ENCODE results near the gene PRDM11. TPM values are rescaled to one million over a fixed set of nuclear protein-coding genes. Genes with fewer than 3 reads are reported as not detected.

PRDM11 gene
- total RNA-seq, 1 experiment from 2014 or later: 10.7 TPM

DNA sequence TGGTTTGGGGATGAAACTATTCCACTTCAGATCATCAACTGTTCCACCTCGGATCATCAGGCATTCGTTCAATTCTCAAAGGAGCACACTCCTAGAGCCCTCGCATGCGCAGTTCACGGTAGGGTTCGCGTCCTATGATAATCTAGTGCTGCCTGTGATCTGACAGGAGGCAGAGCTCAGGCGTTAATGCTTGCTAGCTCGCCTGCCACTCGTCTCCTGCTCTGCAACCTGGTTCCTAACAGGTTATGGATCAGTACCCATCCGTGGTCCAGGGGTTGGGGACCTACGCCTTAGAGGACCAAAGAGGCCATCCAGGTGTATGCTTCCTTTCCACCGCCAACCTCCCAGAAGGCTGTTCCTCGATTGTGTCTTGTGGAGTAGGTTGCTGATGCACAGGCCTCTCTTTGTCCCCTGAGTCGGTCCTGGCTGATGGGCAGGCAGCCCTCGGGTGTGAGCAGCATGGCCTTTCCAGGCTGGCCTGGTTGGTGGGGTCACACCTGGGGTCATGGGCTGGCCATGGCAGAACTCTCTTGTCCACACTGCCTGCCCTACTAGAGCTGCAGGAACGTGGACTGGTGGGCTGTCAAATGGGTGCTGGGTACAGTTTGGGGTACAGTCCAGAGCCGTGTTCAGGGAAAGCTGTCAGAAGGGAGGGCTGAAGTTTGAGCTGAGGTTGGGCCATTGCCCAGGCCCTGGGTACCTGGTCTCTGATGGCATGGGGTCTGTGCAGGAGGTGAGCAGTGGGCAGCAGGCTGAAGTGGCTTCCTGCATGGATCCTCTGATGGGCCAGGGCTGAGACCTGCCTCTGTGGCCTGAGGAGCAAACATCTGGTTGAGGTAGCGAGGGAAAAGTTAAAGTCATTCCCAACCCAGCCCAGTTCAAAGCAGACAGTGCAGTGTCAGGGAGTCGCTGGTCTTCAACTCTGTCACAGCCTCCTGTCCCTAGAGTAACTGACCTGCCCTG lies 11.1 kb downstream of the PRDM11 start:
- POLR2A ChIA-PET (ENCODE audit: unreplicated experiment): no interaction called here

DNA sequence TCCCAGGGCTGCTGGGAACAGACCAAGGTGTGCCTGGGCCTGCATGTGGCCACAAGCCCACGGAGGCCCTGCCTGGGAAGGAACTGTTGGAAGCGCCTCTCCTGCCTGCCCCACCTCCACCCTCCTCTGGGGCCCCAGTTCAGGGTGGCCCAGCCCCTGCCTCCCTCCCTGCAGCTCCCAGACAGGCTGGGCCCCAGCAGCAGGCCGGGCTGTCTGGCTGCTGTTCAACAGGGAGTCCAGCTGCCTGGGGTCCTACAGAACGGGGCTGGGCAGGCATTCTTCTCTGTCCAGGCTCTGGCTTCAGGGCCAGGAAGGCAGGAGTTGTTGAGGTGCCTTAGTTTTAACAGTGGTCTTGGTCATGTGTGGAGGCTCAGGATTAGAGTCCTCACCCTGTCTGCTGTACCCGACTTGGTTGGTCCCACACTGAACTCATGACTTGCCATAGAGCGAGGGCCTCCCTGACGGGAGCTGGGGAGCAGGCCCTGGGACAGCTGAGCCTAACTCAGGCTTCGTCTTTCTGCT lies 11.8 kb downstream of the PRDM11 start:
- no TSS peak for BruUV-seq (replicated peaks)
- ChIA-PET CTCF (no interaction called here), POLR2A (ENCODE audit: unreplicated experiment) (no interaction called here)
- no peaks in the 10 kb centered on the region for H3K27me3 ChIP-seq (ENCODE audit: insufficient read depth, low read depth)
- intact Hi-C loops (cut with micrococcal nuclease; ENCODE audit: unreplicated experiment): no loop called here
- H3K4me2 ChIP-seq: no peak overlapping the region
- no peaks in the 10 kb centered on the region for H3K4me1 ChIP-seq (replicated peaks; ENCODE audit: insufficient read depth)
- no peaks in the 10 kb centered on the region for H3K9me2 ChIP-seq (ENCODE audit: insufficient read depth)
- DNase-seq: no peak
- peaks cover 3% of the 10 kb centered on the region; the same call in 1 of the 2 replicates for H4K20me1 ChIP-seq (ENCODE audit: insufficient read depth)
- H3K36me3 ChIP-seq (ENCODE audit: low read depth): no peaks in the 10 kb centered on the region
- no peaks in the 10 kb centered on the region for H3K9me3 ChIP-seq (ENCODE audit: insufficient read depth, low read depth)
- H3K79me2 ChIP-seq (ENCODE audit: low read depth): no peaks in the 10 kb centered on the region
- no peak overlapping the region for H3K4me3 ChIP-seq
- no peak overlapping the region for H2AFZ ChIP-seq
- H3F3A ChIP-seq (ENCODE audit: insufficient read depth, low read depth): no peaks in the 10 kb centered on the region
- H3K27ac ChIP-seq: no peak overlapping the region
- TF ChIP-seq, protein P1, sequence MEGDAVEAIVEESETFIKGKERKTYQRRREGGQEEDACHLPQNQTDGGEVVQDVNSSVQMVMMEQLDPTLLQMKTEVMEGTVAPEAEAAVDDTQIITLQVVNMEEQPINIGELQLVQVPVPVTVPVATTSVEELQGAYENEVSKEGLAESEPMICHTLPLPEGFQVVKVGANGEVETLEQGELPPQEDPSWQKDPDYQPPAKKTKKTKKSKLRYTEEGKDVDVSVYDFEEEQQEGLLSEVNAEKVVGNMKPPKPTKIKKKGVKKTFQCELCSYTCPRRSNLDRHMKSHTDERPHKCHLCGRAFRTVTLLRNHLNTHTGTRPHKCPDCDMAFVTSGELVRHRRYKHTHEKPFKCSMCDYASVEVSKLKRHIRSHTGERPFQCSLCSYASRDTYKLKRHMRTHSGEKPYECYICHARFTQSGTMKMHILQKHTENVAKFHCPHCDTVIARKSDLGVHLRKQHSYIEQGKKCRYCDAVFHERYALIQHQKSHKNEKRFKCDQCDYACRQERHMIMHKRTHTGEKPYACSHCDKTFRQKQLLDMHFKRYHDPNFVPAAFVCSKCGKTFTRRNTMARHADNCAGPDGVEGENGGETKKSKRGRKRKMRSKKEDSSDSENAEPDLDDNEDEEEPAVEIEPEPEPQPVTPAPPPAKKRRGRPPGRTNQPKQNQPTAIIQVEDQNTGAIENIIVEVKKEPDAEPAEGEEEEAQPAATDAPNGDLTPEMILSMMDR (conservative IDR thresholded peaks at IDR 0.05): no peak
- TF ChIP-seq EZH2 (IDR thresholded peaks at IDR 0.05; ENCODE audit: low read depth): no peak

More for the DNA sequence above, 11.1 kb downstream of the PRDM11 start:
- H3K27me3 ChIP-seq (ENCODE audit: insufficient read depth, low read depth): no peaks in the 10 kb centered on the region
- no peaks in the 10 kb centered on the region for H3K4me1 ChIP-seq (replicated peaks; ENCODE audit: insufficient read depth)
- TF ChIP-seq, protein P1 (conservative IDR thresholded peaks at IDR 0.05): no peak
- no peak for TF ChIP-seq EZH2 (IDR thresholded peaks at IDR 0.05; ENCODE audit: low read depth)
- H3F3A ChIP-seq (ENCODE audit: insufficient read depth, low read depth): no peaks in the 10 kb centered on the region
- intact Hi-C loops (cut with micrococcal nuclease; ENCODE audit: unreplicated experiment): no loop called here
- no peak overlapping the region for H3K4me3 ChIP-seq
- H4K20me1 ChIP-seq (ENCODE audit: insufficient read depth): no peaks in the 10 kb centered on the region; the same call in 1 of the 2 replicates
- H3K27ac ChIP-seq: no peak overlapping the region
- BruUV-seq (replicated peaks): no TSS peak
- H3K9me2 ChIP-seq (ENCODE audit: insufficient read depth): no peaks in the 10 kb centered on the region
- H3K79me2 ChIP-seq (ENCODE audit: low read depth): no peaks in the 10 kb centered on the region
- H3K36me3 ChIP-seq (ENCODE audit: low read depth): no peaks in the 10 kb centered on the region
- no peaks in the 10 kb centered on the region for H3K9me3 ChIP-seq (ENCODE audit: insufficient read depth, low read depth)
- no peak overlapping the region for H3K4me2 ChIP-seq
- CTCF ChIA-PET: no interaction called here
- no peak for DNase-seq
- H2AFZ ChIP-seq: no peak overlapping the region

DNA sequence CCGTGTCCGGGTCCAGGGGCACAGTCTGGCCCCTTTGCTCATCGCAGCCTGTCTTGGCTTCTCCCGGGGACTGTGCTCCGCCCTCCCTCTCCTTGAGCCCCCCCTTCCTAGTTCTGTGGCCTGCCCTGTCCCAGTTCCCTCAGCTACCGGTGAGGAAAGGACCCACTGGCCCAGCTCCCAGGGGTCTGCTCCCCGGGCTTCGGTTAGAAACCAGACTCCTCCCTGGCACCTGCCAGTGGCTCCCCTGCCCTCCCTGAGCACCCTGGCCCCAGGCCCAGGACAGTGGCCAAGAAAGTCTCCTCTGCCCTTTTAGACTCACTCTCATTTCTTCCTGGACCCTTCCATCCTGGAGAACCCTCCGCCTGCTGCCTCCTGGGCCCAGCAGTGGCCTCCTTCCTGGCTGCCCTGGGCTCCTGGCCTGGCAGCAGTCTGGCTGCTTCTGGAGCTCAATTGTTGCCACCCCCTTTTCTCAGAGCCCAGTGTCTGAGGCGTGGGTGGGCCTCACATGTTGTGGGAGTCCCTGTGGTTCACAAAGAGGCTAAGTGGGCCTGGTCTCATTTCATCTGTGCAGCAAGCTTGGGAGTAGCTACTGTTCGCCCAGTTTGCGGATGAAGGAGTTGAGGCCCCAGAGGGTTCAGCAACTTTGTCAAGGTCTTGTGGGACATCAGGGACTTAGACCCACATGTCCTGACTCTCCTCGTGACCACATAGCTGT lies 12.6 kb downstream of the PRDM11 start:
- POLR2A ChIA-PET (ENCODE audit: unreplicated experiment): no interaction called here
- Histone ChIP-seq H3K79me2 (ENCODE audit: low read depth) (no peaks in the 10 kb centered on the region), H2AFZ (no peak overlapping the region), H3K9me2 (ENCODE audit: insufficient read depth) (no peaks in the 10 kb centered on the region), H3K9me3 (ENCODE audit: insufficient read depth, low read depth) (no peaks in the 10 kb centered on the region), H4K20me1 (ENCODE audit: insufficient read depth) (peaks cover 3% of the 10 kb centered on the region; the same call in 1 of the 2 replicates), H3K4me3 (no peak overlapping the region), H3K4me1 (replicated peaks; ENCODE audit: insufficient read depth) (no peaks in the 10 kb centered on the region), H3K4me2 (no peak overlapping the region), H3F3A (ENCODE audit: insufficient read depth, low read depth) (no peaks in the 10 kb centered on the region), H3K27ac (no peak overlapping the region), H3K27me3 (ENCODE audit: insufficient read depth, low read depth) (no peaks in the 10 kb centered on the region), H3K36me3 (ENCODE audit: low read depth) (no peaks in the 10 kb centered on the region)
- CTCF ChIA-PET: no interaction called here
- intact Hi-C loops (cut with micrococcal nuclease; ENCODE audit: unreplicated experiment): no loop called here
- DNase-seq: no peak
- no TSS peak for BruUV-seq (replicated peaks)
- TF ChIP-seq, protein P1 (conservative IDR thresholded peaks at IDR 0.05): no peak
- no peak for TF ChIP-seq EZH2 (IDR thresholded peaks at IDR 0.05; ENCODE audit: low read depth)

Measured in PC-9 (cell line).